Ectodermal cell (in vitro differentiated cells): ENCODE measurements around the gene EPHA4.

Experiments
- H3K27ac ChIP-seq: 2 replicates; pipeline ENCODE4 v1.7.0; 2013; ENCODE audit warnings: mild to moderate bottlenecking, low read depth, low read length; ENCODE audit not compliant: insufficient read depth, poor library complexity, severe bottlenecking
- H3K27me3 ChIP-seq: 2 replicates; pipeline ENCODE4 v1.7.0; 2013; ENCODE audit warnings: mild to moderate bottlenecking, low read length; ENCODE audit not compliant: insufficient read depth, control insufficient read depth, poor library complexity, severe bottlenecking
- H3K36me3 ChIP-seq: one replicate; pipeline ENCODE4 v1.7.0; 2013; ENCODE audit warnings: low read length; ENCODE audit not compliant: control insufficient read depth, insufficient read depth
- H3K4me1 ChIP-seq: one replicate; pipeline ENCODE4 v1.7.0; 2013; ENCODE audit warnings: low read length; ENCODE audit not compliant: control insufficient read depth, insufficient read depth
- H3K4me3 ChIP-seq: 2 replicates; pipeline ENCODE4 v1.7.0; 2013; ENCODE audit warnings: low read depth, low read length, control low read depth; ENCODE audit not compliant: insufficient read depth
- H3K9me3 ChIP-seq: 2 replicates; pipeline ENCODE4 v1.7.0; 2013; ENCODE audit warnings: mild to moderate bottlenecking, low read length, moderate library complexity; ENCODE audit not compliant: control insufficient read depth
- WGBS, 2 experiments: methylation state at CpG; one replicate each; pipeline ENCODE4 v1.1.7; 2013; ENCODE audit warnings: missing lambda C conversion rate in 2 of 2; 5-methylcytosine and 5-hydroxymethylcytosine counted together

Gene EPHA4

DNA sequence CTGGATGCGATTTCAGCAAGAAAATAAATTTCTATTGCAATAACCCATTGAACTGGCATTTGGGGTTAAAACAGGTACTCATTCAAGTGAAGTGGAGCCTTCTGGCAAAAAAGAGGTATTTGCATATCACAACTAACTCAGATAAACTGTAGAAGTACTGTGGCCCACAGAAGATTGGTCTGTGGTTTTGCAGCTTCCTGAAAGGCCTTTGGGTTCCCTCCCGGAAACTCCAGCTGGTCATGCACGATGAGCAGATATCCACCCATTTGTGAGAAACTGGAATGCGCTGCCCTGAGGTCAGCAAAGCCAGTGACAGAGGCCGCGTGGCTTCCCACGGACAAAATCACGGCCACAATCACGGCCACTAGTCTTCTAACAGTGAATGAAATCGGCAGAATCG is 106.3 kb downstream of the EPHA4 start:
- H3K27ac ChIP-seq, result no peak overlapping the region
- H3K27me3 ChIP-seq, result no peaks in the 10 kb centered on the region
- peaks cover 3% of the 10 kb centered on the region for H3K36me3 ChIP-seq
- 96% methylated on average over 11 of the region's 11 CpGs for WGBS, 2 experiments
- peaks cover 47% of the 10 kb centered on the region for H3K4me1 ChIP-seq
- no peaks in the 10 kb centered on the region for H3K9me3 ChIP-seq
- no peak overlapping the region for H3K4me3 ChIP-seq

DNA sequence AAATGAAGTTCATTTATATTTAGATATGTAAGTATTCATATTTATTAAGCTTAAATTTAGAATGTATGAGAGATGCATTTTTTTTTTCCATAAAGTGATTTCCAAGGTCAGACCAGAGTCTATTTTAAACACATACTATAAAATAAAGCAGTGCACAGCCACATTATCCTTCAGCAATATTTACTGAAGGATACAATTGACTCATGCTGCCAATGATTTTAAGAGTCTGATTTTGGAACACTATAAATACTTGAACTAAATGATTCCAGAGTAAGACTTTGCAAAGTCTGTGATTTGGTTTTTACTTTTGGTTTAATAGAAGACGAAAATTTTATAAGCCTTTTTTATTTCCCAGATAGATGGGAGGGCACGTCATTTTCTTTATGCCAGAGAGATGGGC is 107.1 kb downstream of the EPHA4 start:
- H3K4me1 ChIP-seq, result peaks cover 47% of the 10 kb centered on the region
- H3K4me3 ChIP-seq, result no peak overlapping the region
- H3K36me3 ChIP-seq, result no peaks in the 10 kb centered on the region
- no peaks in the 10 kb centered on the region for H3K27me3 ChIP-seq
- H3K27ac ChIP-seq, result no peak overlapping the region
- 91 to 100% methylated on average over 2 of the region's 2 CpGs for WGBS, 2 experiments
- H3K9me3 ChIP-seq, result no peaks in the 10 kb centered on the region

DNA sequence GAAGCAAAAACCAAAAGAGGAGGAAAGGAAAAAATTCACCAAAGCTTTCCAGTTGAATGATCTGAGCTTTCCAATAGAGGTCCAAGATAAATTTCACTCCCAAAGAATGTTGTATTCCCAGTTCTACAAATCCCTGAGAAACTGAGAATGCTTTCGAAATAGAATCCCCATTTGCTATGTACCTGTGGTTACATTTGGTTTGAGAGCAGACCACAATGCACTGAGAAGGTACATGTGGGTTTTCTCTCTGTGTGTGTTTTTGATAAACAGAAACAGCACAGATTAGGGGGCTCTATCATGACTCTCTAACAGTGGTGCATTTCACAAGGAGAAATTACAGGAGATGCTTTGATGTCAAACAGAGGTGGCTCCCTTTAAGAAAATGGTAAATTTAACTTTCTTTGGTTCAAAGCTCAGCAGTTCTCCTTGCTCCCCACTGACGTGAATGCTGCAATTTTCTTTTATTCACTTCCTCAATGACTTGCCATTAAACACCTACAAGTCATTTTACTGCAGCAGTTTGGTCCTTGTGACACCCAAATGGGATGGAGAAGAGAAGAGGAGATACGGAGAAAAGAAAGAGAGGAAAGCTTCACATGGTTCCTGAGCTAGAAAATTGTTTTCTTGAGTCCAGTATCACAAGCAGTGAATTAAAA is 108.7 kb downstream of the EPHA4 start:
- no peaks in the 10 kb centered on the region for H3K36me3 ChIP-seq
- H3K27ac ChIP-seq, result no peak overlapping the region
- peaks cover 51% of the 10 kb centered on the region for H3K4me1 ChIP-seq
- H3K27me3 ChIP-seq, result no peaks in the 10 kb centered on the region
- no peaks in the 10 kb centered on the region for H3K9me3 ChIP-seq
- no peak overlapping the region for H3K4me3 ChIP-seq
- WGBS, 2 experiments, result 84 to 87% methylated on average over 3 of the region's 3 CpGs

DNA sequence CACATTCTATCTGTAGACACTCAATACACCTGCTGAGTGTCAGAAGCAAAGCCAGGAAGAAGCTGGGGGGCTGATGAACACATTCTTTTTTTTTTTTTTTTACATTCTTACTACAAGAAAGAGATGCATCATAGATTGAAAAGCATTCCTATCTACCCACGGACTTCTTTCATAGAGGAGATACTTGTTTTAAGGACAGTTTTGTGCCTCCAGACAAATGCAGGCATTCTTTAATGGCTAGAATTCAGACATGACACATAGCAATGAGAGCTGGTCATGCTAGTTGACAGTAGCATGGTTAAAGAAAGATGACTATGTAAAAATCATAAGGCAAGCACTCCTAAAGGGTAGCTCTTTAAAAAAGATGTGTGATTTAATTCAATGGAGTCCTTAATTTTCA is 110.2 kb downstream of the EPHA4 start:
- peaks cover 36% of the 10 kb centered on the region for H3K4me1 ChIP-seq
- peaks cover 8% of the 10 kb centered on the region for H3K36me3 ChIP-seq
- WGBS, 2 experiments, result 71 to 77% methylated on average over 1 of the region's 1 CpG
- no peaks in the 10 kb centered on the region for H3K27me3 ChIP-seq
- no peak overlapping the region for H3K4me3 ChIP-seq
- H3K27ac ChIP-seq, result no peak overlapping the region
- no peaks in the 10 kb centered on the region for H3K9me3 ChIP-seq

DNA sequence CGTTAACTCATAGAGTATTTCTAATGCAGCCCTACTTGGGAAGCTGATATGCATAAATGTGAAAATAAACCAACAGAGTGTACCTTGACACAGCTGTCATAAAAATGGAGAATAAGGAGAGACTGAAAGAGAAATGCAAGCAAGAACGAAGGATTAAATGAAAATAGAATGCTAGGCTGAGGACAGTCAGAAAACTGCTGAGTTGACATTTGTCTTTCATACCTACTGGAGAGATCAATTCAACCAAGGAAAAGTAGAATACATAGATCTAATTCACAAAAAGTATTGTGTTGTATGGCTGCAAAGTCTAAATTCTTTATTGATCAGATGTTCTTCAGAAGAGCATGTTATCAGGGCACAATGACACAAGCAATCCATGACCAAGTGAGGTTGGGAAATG is 112.0 kb downstream of the EPHA4 start:
- no peaks in the 10 kb centered on the region for H3K27me3 ChIP-seq
- peaks cover 17% of the 10 kb centered on the region for H3K36me3 ChIP-seq
- no peak overlapping the region for H3K4me3 ChIP-seq
- no peaks in the 10 kb centered on the region for H3K9me3 ChIP-seq
- peaks cover 24% of the 10 kb centered on the region for H3K4me1 ChIP-seq
- WGBS, 2 experiments, result 95 to 100% methylated on average over 2 of the region's 2 CpGs
- H3K27ac ChIP-seq, result no peak overlapping the region

DNA sequence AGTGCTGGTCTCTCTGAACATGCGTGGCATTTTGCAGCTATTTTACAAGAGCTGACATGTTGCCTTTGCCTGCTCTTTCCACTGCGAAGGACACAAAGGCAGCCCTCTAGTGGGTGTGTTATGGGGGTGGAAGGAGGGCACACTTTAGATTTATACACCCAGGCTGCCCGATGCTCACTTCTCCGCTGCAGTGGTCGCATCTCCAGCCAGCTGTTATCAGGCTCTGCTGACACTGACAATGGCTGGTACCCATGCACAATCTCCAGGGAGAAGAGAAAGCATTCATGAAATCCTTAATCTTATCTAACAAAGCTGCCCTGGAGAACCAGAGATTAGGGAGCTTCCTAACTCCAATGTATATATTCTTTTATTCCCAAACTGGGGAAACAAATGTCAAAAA is 113.5 kb downstream of the EPHA4 start:
- peaks cover 12% of the 10 kb centered on the region for H3K4me1 ChIP-seq

DNA sequence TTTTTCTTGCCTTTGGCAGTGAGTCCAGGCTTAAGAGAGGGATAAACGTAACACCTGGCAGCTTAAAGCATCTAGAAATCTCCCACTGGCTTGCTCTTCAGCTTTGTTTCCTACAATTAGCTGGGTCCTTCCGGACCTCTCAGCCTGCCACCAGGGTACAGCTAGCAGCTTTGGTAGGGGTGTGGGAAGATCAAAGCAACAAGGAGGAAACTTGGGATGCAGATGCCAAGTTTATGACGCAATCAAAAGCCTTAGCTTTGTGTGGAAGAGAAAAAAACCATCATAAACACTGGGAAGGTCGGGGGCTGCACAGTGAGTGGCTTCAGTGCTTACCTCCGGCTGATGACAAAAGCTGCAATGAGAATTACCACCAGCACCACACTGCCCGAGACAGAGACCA is 116.9 kb downstream of the EPHA4 start:
- Histone ChIP-seq H3K4me3 (no peak overlapping the region), H3K27me3 (no peaks in the 10 kb centered on the region), H3K27ac (no peak overlapping the region), H3K36me3 (peaks cover 34% of the 10 kb centered on the region), H3K4me1 (peaks cover 10% of the 10 kb centered on the region), H3K9me3 (no peaks in the 10 kb centered on the region)
- 75 to 84% methylated on average over 6 of the region's 6 CpGs for WGBS, 2 experiments

More for the DNA sequence above, 113.5 kb downstream of the EPHA4 start:
- H3K4me3 ChIP-seq, result no peak overlapping the region
- peaks cover 28% of the 10 kb centered on the region for H3K36me3 ChIP-seq
- no peaks in the 10 kb centered on the region for H3K27me3 ChIP-seq
- no peak overlapping the region for H3K27ac ChIP-seq
- H3K9me3 ChIP-seq, result no peaks in the 10 kb centered on the region
- 95 to 98% methylated on average over 5 of the region's 5 CpGs for WGBS, 2 experiments

DNA sequence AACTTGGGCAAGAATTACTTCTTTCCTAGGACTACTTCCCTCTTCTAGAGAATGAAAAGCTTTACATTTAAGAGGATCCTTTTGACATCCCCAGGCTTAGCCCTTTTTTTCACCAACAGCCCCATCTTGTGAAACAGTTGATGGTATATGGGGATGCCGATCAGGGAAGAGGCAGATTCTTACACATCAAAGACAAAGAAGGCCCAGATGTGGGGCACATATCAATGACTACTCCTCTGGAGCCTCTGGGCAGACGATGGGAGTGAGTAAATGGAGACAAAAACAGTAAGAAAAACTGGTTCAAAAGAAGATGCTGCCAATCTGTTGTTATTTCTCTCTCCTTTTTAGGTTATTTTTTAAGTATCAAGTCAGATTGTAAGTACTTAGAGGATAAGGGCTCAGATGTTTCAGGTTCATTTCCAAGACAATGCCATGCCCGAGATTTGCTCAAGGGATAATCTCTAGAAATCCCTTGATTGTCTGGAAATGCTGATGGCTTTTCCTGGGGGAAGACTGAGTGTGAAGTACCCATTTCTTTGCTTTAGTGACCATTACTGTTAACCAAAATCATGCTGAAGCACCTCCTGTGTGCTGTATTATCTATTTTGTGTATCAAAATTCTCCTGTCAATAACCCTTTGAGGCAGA is 117.5 kb downstream of the EPHA4 start:
- WGBS, 2 experiments, result 57 to 64% methylated on average over 2 to 3 of the region's 3 CpGs
- Histone ChIP-seq H3K36me3 (peaks cover 39% of the 10 kb centered on the region), H3K27ac (no peak overlapping the region), H3K4me3 (no peak overlapping the region), H3K9me3 (no peaks in the 10 kb centered on the region), H3K27me3 (no peaks in the 10 kb centered on the region), H3K4me1 (peaks cover 10% of the 10 kb centered on the region)

DNA sequence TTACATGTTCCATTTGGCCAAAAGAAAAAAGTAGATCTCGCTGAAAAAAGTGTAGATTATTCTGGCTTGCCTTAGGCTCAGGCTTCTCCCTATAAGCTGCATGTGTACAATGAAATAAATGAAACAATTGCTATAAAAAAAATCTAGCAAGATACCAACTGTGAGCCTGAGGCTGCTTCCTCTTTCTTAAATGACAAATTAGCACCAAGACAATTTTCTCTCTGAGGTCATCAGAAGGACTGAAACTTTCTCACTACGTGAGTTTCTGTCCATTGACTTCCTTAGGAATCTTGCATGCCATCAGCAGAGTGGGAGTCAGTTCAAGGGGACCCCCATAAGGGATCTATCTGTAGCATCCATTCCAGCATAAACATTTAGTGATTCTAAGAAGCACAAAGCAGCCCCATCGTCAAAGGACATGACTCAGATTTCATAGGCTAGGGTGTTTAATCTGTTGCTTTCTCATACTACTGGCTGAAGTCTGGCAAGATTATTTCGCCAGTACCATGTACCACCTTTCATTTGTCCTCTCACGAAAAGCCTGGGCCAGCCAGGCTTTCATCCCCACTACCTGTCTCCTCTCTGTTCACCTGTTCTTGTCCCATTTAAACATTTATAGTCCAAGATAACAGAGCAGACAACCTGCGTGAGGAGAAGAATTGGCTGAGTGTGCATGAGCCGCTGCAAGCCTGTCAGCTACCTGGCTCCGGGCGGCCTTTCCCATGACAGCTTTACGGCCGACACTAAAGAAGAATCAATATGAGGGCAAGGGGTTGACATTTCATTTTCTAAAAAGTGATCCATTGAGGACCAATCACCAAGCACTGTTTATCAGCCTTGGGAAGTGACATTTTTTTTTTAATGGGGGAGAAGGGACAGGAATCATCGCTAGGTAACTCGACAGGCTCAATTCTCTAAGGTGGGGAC is 120.0 kb downstream of the EPHA4 start:
- H3K36me3 ChIP-seq, result peaks cover 35% of the 10 kb centered on the region
- no peak overlapping the region for H3K27ac ChIP-seq
- peaks cover 8% of the 10 kb centered on the region for H3K4me1 ChIP-seq
- no peaks in the 10 kb centered on the region for H3K27me3 ChIP-seq
- 94 to 95% methylated on average over 13 of the region's 13 CpGs for WGBS, 2 experiments
- H3K9me3 ChIP-seq, result no peaks in the 10 kb centered on the region
- no peak overlapping the region for H3K4me3 ChIP-seq

DNA sequence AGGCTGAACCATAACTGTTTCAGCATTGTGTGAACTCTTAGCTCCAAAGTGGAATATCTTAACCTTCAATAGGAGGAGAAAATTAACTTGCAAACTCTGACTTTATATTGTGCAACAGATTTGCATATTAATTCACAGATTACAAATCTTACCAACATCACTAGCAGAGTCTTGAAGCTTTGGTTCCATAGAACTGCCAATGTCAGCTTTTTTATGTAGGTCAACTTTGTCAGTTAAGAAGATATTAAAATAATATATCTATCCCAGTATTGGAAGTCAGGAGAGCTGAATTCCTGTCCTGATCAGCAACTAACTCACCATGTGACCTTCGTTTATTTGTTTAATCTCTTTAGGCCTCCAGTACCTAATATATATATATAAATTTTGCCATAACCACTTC is 121.8 kb downstream of the EPHA4 start:
- WGBS, 2 experiments, result 89 to 100% methylated on average over 1 of the region's 1 CpG
- H3K4me1 ChIP-seq, result peaks cover 8% of the 10 kb centered on the region
- H3K9me3 ChIP-seq, result no peaks in the 10 kb centered on the region
- H3K36me3 ChIP-seq, result peaks cover 31% of the 10 kb centered on the region
- no peak overlapping the region for H3K4me3 ChIP-seq
- H3K27ac ChIP-seq, result no peak overlapping the region
- H3K27me3 ChIP-seq, result no peaks in the 10 kb centered on the region
